Suprapubic skin (tissue), 4 donors: Measurements from ENCODE around the gene CRBN.

ENCODE experiments used
- POLR2A ChIP-seq, 2 donors: fragments of 450-650 bp; IDR thresholded peaks; one replicate each; pipeline ENCODE4 v1.6.1; 2017; ENCODE audit warnings: antibody characterized with exemption in 2 of 2, mild to moderate bottlenecking in 2 of 2, moderate library complexity in 2 of 2
- POLR2AphosphoS5 ChIP-seq, 3 donors: sonication (generic); formaldehyde crosslinking; IDR thresholded peaks; one replicate each; pipeline ENCODE4 v1.6.1; 2017; ENCODE audit warnings: antibody characterized with exemption in 3 of 3

DNA sequence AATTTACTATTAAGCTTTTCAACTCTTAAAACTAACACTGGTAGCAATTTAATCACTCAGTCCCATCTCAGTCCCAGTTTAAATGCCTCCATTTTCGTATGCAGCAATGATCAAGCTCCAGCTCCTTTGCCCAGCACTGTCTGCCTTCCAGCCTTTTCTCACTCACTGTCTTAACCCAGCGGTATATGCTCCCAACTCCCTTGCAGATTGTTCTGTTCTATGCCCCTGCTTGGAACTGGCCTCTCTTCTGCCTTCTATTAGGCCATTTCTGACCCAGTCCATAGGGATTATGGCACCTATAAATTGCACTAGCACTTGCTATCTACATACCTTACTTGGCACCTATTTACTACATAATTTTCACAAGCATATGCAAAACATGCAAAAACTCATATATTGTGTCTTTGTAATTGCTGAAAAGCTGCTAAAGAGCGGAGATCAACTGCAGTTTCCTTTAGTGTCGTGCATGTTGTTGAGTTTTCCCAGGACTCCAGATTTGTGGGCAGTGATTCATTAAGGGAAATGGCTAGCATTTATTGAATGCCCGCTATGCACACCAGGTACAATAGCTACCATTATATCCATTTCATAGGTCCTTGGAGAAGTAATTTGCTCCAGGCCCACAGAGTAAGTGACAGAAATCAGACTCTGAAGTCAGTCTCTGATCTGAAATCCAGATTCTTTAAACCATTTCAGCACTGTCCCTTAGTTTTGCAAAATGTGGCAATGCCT, 24.4 kb downstream of the CRBN start:
- no peak for TF ChIP-seq POLR2AphosphoS5 (IDR thresholded peaks at IDR 0.05)
- no peak for TF ChIP-seq POLR2A (IDR thresholded peaks at IDR 0.05)
